ENCODE results near the gene NHLRC1.

The NHLRC1 gene

GRCh38 chr6:18139935-18140621 lies 17.6 kb upstream of the NHLRC1 start:
- DNase-seq (ENCODE audit: low read depth in 2 of 2), result no peak

DNA sequence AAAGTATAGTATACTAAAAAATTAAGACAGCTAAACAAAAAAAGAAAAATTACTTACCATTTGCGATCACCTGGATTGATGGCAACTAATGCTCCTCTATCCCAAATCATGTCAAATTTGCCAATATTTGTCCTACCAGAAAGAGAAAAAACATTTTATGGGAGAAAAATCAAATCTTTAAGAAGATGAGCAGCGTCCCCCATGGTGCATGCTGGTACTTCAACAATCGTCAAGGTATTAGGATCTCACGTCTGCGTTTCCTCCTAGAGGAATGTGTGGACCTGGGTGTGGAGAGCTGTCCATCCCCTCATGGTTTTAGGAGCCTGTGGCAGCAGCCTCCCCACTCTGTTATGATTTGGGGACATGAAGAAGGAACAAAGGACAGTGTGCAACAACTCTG lies 16.4 kb upstream of the NHLRC1 start:
- DNase-seq (ENCODE audit: low read depth in 2 of 2), result no peak

DNA sequence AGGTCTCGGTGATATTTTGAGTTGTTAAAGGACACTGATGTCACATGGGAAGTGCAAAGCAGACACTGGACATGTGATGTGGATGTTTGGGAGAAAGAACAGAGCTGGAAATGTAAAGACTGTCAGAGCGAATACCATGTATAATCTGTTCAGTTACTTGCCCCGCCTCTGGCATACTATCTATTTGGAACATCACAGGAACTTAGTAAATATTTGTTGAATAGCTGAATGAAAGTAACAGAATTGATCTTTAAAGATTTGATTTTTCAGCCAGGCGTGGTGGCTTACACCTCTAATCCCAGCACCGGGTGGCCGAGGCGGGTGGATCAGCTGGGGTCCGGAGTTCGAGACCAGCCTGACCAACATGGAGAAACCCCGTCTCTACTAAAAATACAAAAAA lies 13.8 kb upstream of the NHLRC1 start:
- DNase-seq (ENCODE audit: low read depth in 2 of 2), result no peak

DNA sequence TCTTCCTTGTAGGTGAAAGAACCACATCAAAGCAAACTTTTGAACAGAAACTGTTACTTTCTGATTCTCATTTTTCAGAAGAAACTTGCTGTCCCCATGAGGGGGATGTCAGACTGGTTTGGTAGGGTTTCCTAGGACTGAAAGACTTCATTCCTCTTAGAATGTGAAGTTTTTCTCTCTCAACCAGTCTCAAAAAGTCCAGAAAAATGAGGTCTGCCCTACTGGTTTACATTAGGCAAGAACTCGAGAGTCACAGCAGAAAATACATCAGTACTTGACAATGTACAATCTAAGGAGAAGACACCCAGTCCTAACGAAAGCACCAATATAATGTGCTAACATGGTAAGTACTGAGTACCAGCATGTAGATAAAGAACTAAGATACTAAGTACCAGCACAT lies 12.7 kb upstream of the NHLRC1 start:
- no peak for DNase-seq (ENCODE audit: low read depth in 2 of 2)

- DNase-seq (ENCODE audit: low read depth in 2 of 2), result no peak
Observed at GRCh38 chr6:18132346-18132745, 9.9 kb upstream of the NHLRC1 start.

- no peak for DNase-seq (ENCODE audit: low read depth in 2 of 2)
Observed at GRCh38 chr6:18126121-18126520, 3.6 kb upstream of the NHLRC1 start.

DNA sequence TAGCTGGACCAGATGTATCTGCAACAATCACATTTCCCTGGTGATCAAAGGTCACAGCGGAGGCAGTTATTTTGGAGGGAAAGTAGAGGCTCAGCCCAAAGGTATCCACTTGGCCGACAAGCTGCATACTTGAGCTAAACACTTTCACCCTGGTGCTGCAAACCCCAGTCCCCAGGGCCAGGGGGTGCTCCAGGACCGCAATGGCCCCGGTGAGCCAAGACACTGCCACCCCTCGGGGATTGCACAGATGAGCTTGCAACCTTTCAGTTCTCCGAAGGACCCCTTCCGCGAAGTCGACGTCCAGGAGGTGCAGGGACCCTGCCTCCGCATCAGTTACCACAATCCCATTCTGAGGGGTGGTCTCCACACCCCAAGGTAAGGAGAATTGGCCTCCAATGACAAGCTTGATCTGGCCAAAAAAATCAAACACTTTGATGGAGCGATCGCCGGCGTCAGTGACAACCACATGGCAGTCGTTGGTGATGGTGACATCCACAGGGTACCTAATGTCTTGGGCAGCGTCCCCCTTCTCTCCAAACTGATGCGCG lies 823 bp downstream of the NHLRC1 start:
- DNase-seq (ENCODE audit: low read depth in 2 of 2), result no peak

DNA sequence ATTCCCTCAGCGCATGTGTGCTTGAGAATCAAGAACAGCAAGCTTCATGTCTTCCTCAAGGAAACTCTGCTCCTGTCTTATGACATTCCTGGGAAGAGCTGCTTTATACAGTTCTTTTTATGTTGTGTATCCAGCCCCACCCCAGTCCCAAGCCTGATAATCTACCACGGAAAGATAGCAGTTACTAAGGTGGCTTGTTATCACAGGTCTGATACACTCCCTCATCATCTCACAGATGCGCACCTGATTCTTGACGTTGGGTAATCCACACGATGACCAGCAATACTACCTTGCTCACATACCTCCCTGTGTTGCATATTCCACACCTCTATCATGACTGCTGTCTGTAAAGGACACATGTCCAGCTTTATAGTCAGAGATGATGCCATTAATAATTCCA lies 3.2 kb downstream of the NHLRC1 start:
- no peak for DNase-seq (ENCODE audit: low read depth in 2 of 2)

DNA sequence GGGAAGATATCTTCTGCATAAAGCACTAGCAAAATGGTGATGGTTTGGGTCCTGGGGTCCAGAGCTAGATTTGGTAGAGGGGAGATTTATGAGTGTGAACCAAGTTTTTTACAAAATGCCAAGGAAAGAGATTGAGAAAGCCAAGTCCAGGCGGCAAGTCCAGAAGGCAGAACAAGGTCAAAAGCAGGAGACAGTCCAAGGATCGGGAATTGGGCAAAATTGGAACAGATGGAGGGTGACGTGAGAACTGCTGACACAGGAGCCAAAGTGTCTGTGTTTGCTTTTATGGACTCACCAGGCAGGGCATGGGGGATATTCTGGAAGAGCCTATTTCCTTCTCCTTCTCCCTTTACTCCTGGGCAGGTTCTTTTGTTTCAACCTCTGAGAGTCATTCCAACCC lies 4.1 kb downstream of the NHLRC1 start:
- DNase-seq (ENCODE audit: low read depth in 2 of 2), result no peak

GRCh38 chr6:18117136-18117535 lies 5.3 kb downstream of the NHLRC1 start:
- no peak for DNase-seq (ENCODE audit: low read depth in 2 of 2)

DNA sequence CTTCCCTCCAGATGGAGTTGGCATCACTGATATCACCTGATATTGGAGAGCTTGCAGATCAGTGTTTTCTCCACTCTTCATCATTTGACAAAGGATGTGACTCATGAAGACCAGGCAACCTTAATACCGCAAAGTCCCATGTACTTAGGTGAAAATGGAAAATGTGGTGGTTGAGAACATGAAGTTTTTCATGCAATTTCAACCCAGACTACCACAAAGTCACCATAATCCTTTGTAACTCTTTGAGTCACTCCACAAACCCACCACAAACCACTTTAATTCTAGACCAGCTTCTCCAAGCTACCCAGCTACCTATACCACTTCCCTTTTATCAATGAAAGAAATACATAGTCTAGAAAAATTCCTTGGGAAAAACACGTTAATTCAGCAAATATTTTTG lies 7.1 kb downstream of the NHLRC1 start:
- DNase-seq (ENCODE audit: low read depth in 2 of 2), result no peak

DNA sequence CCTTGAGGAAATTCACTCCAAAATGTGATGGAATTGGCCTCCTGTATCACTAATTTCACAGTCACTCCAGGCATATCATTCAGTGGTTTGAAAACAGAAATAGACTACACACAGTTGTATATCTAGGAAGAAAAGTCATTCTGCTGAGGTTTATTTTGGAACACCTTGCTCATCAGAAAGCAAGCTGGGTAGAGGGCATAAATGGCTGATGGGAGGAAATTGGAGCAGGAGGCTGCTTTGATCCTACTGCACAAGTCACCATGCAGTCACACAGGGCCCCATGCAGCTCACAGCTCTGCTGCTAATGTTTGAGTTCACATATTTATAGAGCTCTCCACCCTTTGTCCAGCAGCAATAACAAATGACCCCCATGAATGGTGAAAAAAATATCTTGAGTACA lies 12.3 kb downstream of the NHLRC1 start:
- DNase-seq (ENCODE audit: low read depth in 2 of 2), result no peak

GRCh38 chr6:18107061-18107460 lies 15.4 kb downstream of the NHLRC1 start:
- no peak for DNase-seq (ENCODE audit: low read depth in 2 of 2)

GRCh38 chr6:18102783-18103509 lies 19.5 kb downstream of the NHLRC1 start:
- no peak for DNase-seq (ENCODE audit: low read depth in 2 of 2)

- no peak for DNase-seq (ENCODE audit: low read depth in 2 of 2)
Observed at GRCh38 chr6:18101873-18102272, 20.6 kb downstream of the NHLRC1 start.

DNA sequence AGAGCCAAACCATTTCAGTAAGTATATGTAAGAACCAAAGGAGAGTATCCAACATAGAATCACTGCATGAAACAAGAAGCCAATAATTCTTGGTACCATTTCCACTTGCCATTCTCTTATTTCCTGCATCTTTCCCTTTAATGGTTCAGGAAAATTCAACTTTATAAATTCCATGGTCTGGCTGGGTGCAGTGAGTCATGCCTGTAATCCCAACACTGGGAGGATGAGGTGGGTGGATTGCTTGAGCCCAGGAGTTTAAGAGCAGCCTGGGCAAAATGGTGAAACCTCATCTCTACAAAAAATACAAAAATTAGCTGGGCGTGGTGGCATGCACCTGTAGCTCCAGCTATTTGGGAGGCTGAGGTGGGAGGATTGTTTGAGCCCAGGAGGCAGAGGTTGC lies 21.2 kb downstream of the NHLRC1 start:
- no peak for DNase-seq (ENCODE audit: low read depth in 2 of 2)

GRCh38 chr6:18100296-18100695 lies 22.2 kb downstream of the NHLRC1 start:
- DNase-seq (ENCODE audit: low read depth in 2 of 2), result no peak

GRCh38 chr6:18099511-18099910 lies 23.0 kb downstream of the NHLRC1 start:
- DNase-seq (ENCODE audit: low read depth in 2 of 2), result no peak

GRCh38 chr6:18096423-18096822 lies 26.1 kb downstream of the NHLRC1 start:
- no peak for DNase-seq (ENCODE audit: low read depth in 2 of 2)

GRCh38 chr6:18091382-18091781 lies 31.1 kb downstream of the NHLRC1 start:
- no peak for DNase-seq (ENCODE audit: low read depth in 2 of 2)

- no peak for DNase-seq (ENCODE audit: low read depth in 2 of 2)
Observed at GRCh38 chr6:18090349-18090786, 32.1 kb downstream of the NHLRC1 start.

- DNase-seq (ENCODE audit: low read depth in 2 of 2), result no peak
Observed at GRCh38 chr6:18088419-18089296, 33.8 kb downstream of the NHLRC1 start.
